ENCODE results near the gene PHF12.

Gene PHF12

GRCh38 chr17:28974451-28974850 lies 23.1 kb upstream of the PHF12 start:
- no peak for DNase-seq

- peak; percentile 94 for DNase-seq
Measured at GRCh38 chr17:28973425-28973824, 22.1 kb upstream of the PHF12 start.

DNA sequence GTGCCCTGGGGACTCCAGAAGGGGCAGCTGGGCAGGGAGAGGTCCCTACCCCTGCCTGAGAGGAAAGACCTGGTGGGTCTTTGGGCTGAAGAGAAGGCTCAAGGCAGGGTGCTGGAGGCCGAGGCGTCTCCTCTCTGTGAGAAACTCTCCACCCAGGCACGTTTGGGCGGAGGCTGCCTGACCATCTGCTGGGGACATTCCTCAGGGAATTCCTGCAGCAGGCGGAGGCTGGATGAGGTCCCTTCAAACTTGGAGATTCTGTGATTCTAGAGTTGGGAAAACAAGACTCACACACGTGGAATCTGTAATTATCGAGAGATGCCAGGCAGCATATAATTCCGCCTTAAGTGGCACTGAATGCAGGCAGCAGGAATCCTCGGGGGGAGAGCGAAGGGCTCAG lies 21.1 kb upstream of the PHF12 start:
- no peak for DNase-seq

- no peak for DNase-seq
Measured at GRCh38 chr17:28970879-28971278, 19.6 kb upstream of the PHF12 start.

- DNase-seq = no peak
Measured at GRCh38 chr17:28969706-28970393, 18.5 kb upstream of the PHF12 start.

DNA sequence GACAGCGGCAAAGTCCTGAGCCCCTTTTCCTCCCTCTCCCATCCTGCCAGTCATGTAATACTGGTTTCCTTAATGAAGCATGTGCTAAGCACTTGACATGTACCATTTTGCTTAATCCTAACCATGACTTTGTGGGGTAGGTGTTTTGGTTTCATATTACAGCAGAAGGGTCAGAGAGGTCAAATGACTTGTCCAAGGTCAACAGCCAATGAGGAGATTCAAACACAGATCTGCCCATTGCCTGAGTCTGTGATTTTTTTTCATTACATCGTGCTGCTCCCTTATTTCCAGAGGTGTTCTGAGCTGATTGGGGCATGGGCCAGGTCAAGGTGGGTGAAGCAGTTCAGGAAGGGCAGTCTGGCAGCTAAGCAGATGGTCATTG lies 17.6 kb upstream of the PHF12 start:
- no peak for DNase-seq

DNA sequence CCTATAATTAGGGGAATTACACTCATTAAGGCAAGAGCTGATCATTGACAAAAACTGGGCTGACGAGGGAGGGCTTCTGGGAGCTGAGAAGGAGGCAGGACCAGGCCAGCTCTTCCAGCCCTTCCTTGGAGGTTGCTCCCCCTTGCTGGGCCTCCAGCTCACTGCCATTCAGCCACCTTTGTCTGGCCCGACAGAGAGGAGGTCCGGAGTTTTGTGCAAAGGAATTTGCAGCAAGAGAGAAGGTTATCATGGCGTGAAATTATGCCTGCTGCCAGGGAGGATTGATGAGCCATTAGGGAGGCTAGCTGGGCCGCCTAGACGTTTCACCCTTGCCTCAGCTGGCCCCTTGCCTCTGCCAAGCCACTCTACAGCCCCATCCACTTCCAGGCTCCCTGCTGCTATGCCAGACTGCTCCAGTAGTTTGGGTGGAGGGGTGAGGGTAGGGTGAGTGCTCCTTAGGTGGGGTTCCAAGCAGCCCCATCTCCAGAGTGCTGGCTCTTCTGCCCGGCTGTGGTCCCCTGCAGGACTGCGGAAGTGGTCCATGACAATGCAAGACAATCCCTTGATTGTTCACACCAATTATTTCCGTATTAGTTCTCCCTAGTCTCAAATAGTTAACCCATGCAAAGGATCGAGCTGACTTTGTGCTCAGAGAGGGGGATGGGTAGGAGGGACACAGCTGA lies 17.1 kb upstream of the PHF12 start:
- no peak for DNase-seq

DNA sequence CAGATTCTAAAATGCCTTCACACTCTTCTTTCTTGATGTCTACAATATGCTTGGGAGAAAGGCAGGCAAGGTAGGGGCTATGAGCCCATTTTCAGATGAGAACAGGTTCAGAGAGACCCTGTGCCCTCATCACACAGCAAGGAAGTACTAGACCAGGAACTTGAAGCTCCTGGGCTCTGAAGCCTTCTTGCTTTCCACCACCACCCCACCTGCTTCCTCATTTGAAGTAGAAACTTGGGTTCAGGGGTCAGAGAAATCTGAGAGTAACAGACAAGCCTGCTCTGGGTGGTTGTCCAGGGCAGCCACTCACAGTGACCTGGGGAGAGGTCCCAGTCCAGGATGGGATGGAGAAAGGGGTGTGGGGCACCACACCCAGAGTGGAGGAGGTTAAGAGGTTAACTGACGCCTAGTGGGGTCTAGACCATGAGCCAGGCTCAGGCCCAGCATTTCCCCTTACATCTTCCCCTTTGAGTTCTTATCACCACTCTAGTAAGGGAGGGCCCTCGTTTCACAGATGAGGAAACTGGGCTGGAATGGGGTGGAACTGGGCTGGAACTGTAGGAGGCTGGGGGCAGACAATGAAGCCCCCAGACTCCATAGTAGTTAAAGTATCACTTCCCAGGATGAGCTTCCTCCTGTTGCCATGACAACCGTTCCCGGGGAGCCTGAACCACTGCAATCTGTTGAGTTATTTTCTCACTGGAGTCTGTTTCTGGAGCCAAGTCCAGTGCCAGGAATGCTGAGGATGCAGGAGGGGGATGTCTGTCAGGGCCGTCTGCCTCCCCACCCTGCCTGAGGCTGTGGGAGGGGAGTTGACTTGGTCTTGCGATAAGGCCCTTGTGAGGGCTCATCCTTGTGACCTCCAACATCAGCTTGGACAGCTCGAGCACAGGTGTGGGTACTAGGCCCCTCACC lies 16.2 kb upstream of the PHF12 start:
- DNase-seq = no peak

GRCh38 chr17:28963841-28964240 lies 12.5 kb upstream of the PHF12 start:
- no peak for DNase-seq

- no peak for DNase-seq
Measured at GRCh38 chr17:28963055-28963611, 11.8 kb upstream of the PHF12 start.

- no peak for DNase-seq
Measured at GRCh38 chr17:28961391-28961790, 10.1 kb upstream of the PHF12 start.

DNA sequence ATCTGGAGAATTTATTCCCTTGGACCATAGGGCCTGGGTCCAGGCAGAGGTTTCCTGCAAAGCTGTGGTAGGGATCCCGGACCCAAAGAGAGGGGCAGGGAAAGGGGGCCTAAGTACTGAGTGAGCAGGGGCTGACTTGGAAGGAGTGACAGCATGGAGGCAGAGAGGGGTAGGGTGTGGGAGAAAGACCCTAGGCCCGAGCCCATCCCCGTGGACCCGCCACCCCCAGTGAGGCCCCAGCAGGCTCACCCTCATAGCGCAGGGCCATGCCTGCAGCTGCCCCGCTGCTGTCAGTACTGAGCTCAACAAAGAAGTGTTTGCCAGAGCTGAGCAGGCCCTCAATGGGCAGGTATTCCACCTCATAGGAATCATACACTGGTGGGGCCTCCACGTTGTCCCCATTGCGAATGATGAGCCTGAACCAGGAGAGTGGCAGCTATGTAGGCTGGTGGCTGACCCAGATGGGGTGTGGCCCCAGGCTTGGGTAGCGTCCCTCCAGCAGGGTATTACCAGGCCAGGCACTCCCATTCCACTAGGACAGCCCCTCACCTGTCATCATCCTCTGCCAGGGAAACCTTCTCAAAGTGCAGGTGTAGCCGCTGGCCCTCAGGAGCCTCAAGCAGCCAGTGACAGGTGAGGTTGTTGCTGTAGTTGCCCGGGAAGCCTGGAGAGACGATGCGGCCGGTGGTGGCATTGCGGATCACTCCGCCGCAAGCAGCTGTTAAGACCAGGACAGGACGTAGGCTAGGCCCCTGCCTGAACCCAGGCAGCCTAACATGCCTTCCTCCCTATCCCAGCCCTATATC lies 9.1 kb upstream of the PHF12 start:
- no peak for DNase-seq

- DNase-seq = no peak
Measured at GRCh38 chr17:28959471-28959871, 8.2 kb upstream of the PHF12 start.

DNA sequence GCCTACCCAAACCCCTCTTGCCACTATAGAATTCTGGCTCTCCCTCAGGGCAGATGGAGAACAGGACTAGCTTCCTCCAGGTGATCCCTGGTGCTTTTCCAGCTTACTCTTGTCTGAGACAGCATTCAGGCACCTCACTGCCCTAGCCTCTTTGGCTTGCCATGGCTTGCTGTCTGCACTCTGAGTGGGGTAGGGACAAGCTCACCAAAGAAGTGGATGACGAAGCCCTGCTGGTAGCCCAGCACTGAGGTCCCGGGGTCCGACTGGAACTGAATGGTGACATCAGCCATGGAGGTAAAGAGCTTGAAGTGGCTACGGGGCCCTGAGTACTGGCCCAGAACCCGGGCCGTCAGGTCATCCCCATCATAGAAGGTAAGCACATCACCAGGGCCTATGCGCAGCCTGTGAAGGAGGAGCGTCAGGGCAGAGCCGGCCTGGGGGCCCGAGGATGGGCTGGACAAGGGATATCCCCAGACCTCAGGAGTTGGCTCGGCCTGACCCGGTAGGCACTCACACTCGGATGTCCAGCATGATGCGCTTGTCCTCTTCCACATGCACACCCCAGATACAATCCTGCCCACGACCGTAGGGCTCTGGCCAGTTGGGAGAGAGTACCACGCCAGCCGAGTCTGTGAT lies 7.6 kb upstream of the PHF12 start:
- DNase-seq = no peak

DNA sequence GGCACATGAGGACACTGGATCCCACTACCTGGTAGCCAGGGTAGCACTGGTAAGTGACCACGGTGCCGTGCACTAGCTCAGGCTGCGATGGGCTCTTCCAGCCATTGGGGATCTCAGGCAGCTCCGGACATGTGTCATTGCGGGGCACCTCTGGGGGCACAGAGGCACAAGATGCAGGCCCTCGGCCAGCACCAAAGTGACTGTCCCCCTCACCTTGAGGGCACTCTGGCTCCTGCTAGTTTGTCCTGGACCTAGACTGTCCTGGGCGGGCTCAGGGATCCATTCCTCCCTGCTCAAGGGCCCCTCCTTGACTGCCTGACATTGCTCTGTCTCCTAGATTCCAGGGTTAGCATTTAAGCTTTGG lies 6.7 kb upstream of the PHF12 start:
- no peak for DNase-seq

GRCh38 chr17:28957277-28957991 lies 6.1 kb upstream of the PHF12 start:
- no peak for DNase-seq

DNA sequence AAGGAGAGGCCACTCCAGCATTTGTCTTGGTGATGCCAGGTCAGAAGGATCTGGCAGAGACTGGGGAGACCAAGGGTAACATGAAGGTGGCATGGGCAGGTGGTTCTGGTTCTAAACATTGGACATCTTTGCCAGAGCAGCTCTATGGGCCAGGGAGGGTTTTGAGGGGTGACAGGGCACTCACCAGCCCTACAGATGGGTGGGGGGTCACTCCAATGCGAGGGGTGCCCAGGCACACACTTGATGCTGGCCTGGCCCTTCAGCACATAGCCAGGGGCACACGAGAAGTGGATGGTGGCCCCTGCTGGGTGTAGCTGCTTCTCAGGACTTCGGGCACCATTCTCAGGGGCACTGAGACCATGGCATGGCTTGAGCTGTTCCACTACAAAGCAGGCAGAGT lies 5.5 kb upstream of the PHF12 start:
- DNase-seq = no peak

DNA sequence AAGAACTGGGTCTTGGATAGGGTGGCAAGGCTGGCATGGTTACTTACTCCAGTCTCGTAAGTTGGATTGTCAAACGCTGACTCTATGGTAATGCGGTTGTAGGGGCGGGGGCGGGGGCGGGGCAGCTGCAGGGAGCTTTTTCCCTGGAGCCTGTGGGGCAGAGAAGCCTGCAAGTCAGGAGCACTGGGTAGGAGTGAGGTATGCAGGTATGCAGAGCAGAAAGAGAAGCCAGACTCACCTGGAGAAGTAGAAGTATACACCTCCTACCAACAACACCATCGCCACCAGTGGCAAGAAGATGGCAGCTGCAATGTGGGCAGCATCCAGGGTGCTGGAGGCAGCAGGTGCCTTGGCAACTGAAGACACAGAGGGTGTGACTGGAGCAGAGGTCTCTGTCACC lies 4.8 kb upstream of the PHF12 start:
- no peak for DNase-seq

DNA sequence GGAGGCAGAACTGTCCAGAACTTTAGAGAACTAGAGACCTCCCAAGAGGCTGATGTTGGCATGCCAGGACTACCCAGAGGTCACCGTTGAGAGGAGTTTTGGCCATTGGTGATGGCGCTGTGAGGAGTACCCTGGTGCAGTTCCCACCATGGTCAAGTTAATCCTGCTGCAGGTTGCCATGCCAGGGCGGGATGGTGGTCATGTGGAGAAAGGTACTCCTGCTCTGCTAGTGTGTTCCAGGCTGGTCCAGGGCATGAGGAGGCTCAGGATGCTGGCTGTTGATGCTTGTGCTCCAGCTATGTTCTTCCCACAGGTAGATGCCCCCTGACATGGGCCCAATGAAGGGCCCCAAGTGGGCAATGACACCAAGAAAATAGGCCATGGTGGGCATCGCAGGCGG lies 4.1 kb upstream of the PHF12 start:
- no peak for DNase-seq

- DNase-seq = no peak
Measured at GRCh38 chr17:28954886-28955285, 3.6 kb upstream of the PHF12 start.

- peak; percentile 27 for DNase-seq
Measured at GRCh38 chr17:28953444-28954118, 2.3 kb upstream of the PHF12 start.
